H1 (cell line): ENCODE measurements around the gene NETO2. TPM values are rescaled to one million over a fixed set of nuclear protein-coding genes. Genes with fewer than 3 reads are reported as not detected.
A peak's percentile ranks its signal among the peaks of the same experiment; 100 is the strongest.

ENCODE experiments used
- CTCF ChIA-PET: fragments of 300-600 bp; sonication (Branson Sonifier 250); formaldehyde crosslinking; loops from one replicate; lab custom pipeline; 2021; ENCODE audit not compliant: partially characterized antibody; lab: Charles Lee
- POLR2A ChIA-PET: fragments of 300-600 bp; sonication (Branson Sonifier 250); formaldehyde crosslinking; loops from one replicate; lab custom pipeline; 2021; ENCODE audit warnings: inconsistent platforms; ENCODE audit not compliant: partially characterized antibody; lab: Charles Lee
- DNase-seq, 2 experiments: peaks; one replicate each; pipeline versions ENCODE4 v3.0.0 to v3.0.0-alpha.2; 2010 to 2022; ENCODE audit warnings: low spot score in 2 of 2, low read depth in 1 of 2, mixed read lengths in 1 of 2
- FAIRE-seq: peaks from 2 replicates; lab custom pipeline; 2011; peaks lifted over from hg19 to GRCh38; lab: Jason Lieb, UNC
- H2AFZ ChIP-seq: 2 replicates; pipeline ENCODE4 v1.8.1; 2012; ENCODE audit warnings: low read length, inconsistent platforms
- H2AK5ac ChIP-seq: 2 replicates; pipeline ENCODE4 v1.6.1; 2013; ENCODE audit warnings: low read depth, low read length
- H2BK120ac ChIP-seq: replicated peaks from 2 replicates; pipeline ENCODE3; 2013; ENCODE audit warnings: low read depth, low read length, inconsistent platforms
- H2BK12ac ChIP-seq: 2 replicates; pipeline ENCODE4 v1.6.1; 2013; ENCODE audit warnings: low read depth, low read length
- H2BK15ac ChIP-seq: 2 replicates; pipeline ENCODE4 v1.6.1; 2013; ENCODE audit warnings: low read length
- H2BK20ac ChIP-seq: 2 replicates; pipeline ENCODE4 v1.6.1; 2013; ENCODE audit warnings: low read length
- H2BK5ac ChIP-seq: 2 replicates; pipeline ENCODE4 v1.6.1; 2013; ENCODE audit warnings: low read depth, low read length
- H3K14ac ChIP-seq: 2 replicates; pipeline ENCODE4 v1.6.1; 2013; ENCODE audit warnings: inconsistent platforms; ENCODE audit not compliant: insufficient read length
- H3K18ac ChIP-seq: 2 replicates; pipeline ENCODE4 v1.6.1; 2013; ENCODE audit warnings: low read length; ENCODE audit errors: extremely low read depth
- H3K23ac ChIP-seq: 2 replicates; pipeline ENCODE4 v1.6.1; 2013; ENCODE audit warnings: inconsistent platforms; ENCODE audit not compliant: insufficient read length
- H3K23me2 ChIP-seq: 2 replicates; pipeline ENCODE4 v1.6.1; 2013; ENCODE audit warnings: low read depth, low read length
- H3K27ac ChIP-seq: 2 replicates; pipeline ENCODE4 v1.6.1; 2011; ENCODE audit warnings: low read depth, low read length, inconsistent platforms
- H3K27me3 ChIP-seq, 4 experiments: replicated peaks in 1 of 4; 1 replicate in 1 of 4; 2 replicates in 3 of 4; pipeline versions ENCODE4 v1.6.1 to v1.8.1; 2011 to 2013; ENCODE audit warnings: low read length in 3 of 4, mild to moderate bottlenecking in 3 of 4, inconsistent platforms in 2 of 4, mixed read lengths in 2 of 4, moderate library complexity in 1 of 4; ENCODE audit not compliant: control insufficient read depth in 3 of 4, insufficient read depth in 3 of 4; ENCODE audit errors: extremely low read depth in 1 of 4
- H3K36me3 ChIP-seq, 4 experiments: 2 replicates each; pipeline versions ENCODE4 v1.6.1 to v1.8.1; 2011 to 2013; ENCODE audit warnings: mild to moderate bottlenecking in 4 of 4, low read length in 3 of 4, moderate library complexity in 2 of 4, control low read depth in 1 of 4, inconsistent platforms in 1 of 4; ENCODE audit not compliant: insufficient read depth in 4 of 4, control insufficient read depth in 2 of 4
- H3K4ac ChIP-seq: replicated peaks from 2 replicates; pipeline ENCODE3; 2013; ENCODE audit warnings: low read length, low read depth, mixed read lengths, inconsistent platforms; ENCODE audit not compliant: insufficient read length
- H3K4me1 ChIP-seq, 4 experiments: replicated peaks in 1 of 4; 1 replicate in 1 of 4; 2 replicates in 3 of 4; pipeline versions ENCODE4 v1.6.1 to v1.8.1; 2011 to 2013; ENCODE audit warnings: low read length in 3 of 4, inconsistent platforms in 2 of 4, mixed read lengths in 1 of 4; ENCODE audit not compliant: insufficient read depth in 4 of 4, control insufficient read depth in 3 of 4
- H3K4me2 ChIP-seq, 2 experiments: 2 replicates each; pipeline versions ENCODE4 v1.6.1 to v1.8.1; 2011 to 2013; ENCODE audit warnings: low read depth in 2 of 2, low read length in 2 of 2, control low read depth in 1 of 2, inconsistent platforms in 1 of 2, mild to moderate bottlenecking in 1 of 2; ENCODE audit not compliant: insufficient read depth in 1 of 2
- H3K4me3 ChIP-seq, 4 experiments: fragments of 200-600, 300-600 bp in 1 of 4; sonication (generic), shearing (Covaris generic), sonication (Bioruptor Twin) in 1 of 4; 2 replicates each; pipeline versions ENCODE4 v1.5.1 to v1.8.1; 2011 to 2016; ENCODE audit warnings: low read length in 4 of 4, low read depth in 3 of 4, control low read depth in 2 of 4, inconsistent platforms in 2 of 4, mild to moderate bottlenecking in 2 of 4, mixed read lengths in 1 of 4, moderate library complexity in 1 of 4; ENCODE audit not compliant: insufficient read depth in 2 of 4; ENCODE audit errors: extremely low read depth in 1 of 4
- H3K56ac ChIP-seq: replicated peaks from 2 replicates; pipeline ENCODE3; 2013; ENCODE audit warnings: low read depth, mild to moderate bottlenecking, mixed read lengths, low read length, inconsistent platforms; ENCODE audit not compliant: insufficient read length
- H3K79me1 ChIP-seq: 2 replicates; pipeline ENCODE4 v1.6.1; 2013; ENCODE audit warnings: low read depth, low read length, control low read depth
- H3K79me2 ChIP-seq, 2 experiments: 2 replicates each; pipeline versions ENCODE4 v1.6.1 to v1.8.1; 2012 to 2013; ENCODE audit warnings: low read length in 2 of 2, mild to moderate bottlenecking in 2 of 2, inconsistent platforms in 1 of 2; ENCODE audit not compliant: insufficient read depth in 2 of 2, control insufficient read depth in 1 of 2
- H3K9ac ChIP-seq, 4 experiments: replicated peaks in 1 of 4; 1 replicate in 1 of 4; 2 replicates in 3 of 4; pipeline versions ENCODE4 v1.6.1 to v1.8.1; 2011 to 2013; ENCODE audit warnings: low read depth in 3 of 4, low read length in 3 of 4, control low read depth in 2 of 4, mild to moderate bottlenecking in 2 of 4, moderate library complexity in 2 of 4, inconsistent platforms in 1 of 4; ENCODE audit errors: extremely low read depth in 1 of 4
- H3K9me3 ChIP-seq, 2 experiments: 2 replicates each; pipeline versions ENCODE4 v1.6.1 to v1.8.1; 2012 to 2013; ENCODE audit warnings: mild to moderate bottlenecking in 2 of 2, moderate library complexity in 2 of 2, control low read depth in 1 of 2, inconsistent platforms in 1 of 2, low read depth in 1 of 2, low read length in 1 of 2, mixed read lengths in 1 of 2; ENCODE audit not compliant: insufficient read depth in 2 of 2
- H4K20me1 ChIP-seq, 2 experiments: replicated peaks in 1 of 2; 2 replicates each; pipeline versions ENCODE3 to v1.8.1; 2011 to 2013; ENCODE audit warnings: inconsistent platforms in 2 of 2, low read length in 2 of 2, mild to moderate bottlenecking in 1 of 2; ENCODE audit not compliant: insufficient read depth in 2 of 2, control insufficient read depth in 1 of 2
- H4K5ac ChIP-seq: 2 replicates; pipeline ENCODE4 v1.6.1; 2013; ENCODE audit warnings: low read length, low read depth, mixed read lengths, inconsistent platforms; ENCODE audit not compliant: insufficient read length
- H4K8ac ChIP-seq: 2 replicates; pipeline ENCODE4 v1.8.0; 2013; ENCODE audit warnings: mild to moderate bottlenecking, moderate library complexity, low read length, inconsistent platforms; ENCODE audit not compliant: insufficient read depth; ENCODE audit errors: extremely low read depth
- H4K91ac ChIP-seq: replicated peaks from 2 replicates; pipeline ENCODE3; 2013; ENCODE audit warnings: low read length, mixed read lengths, inconsistent platforms; ENCODE audit not compliant: insufficient read length
- ASH2L ChIP-seq: fragments of 200-600, 300-600 bp; sonication (generic); IDR thresholded peaks from one replicate; pipeline ENCODE4 v1.7.1; 2017; ENCODE audit warnings: low read length
- EP300 ChIP-seq, 2 experiments: IDR thresholded peaks; 1 replicate in 1 of 2; 2 replicates in 1 of 2; pipeline ENCODE4 v1.6.1; 2011 to 2012; ENCODE audit warnings: low read depth in 2 of 2, low read length in 2 of 2, mild to moderate bottlenecking in 2 of 2, borderline replicate concordance in 1 of 2, inconsistent platforms in 1 of 2, moderate library complexity in 1 of 2
- RAD21 ChIP-seq, 2 experiments: IDR thresholded peaks in 1 of 2; conservative IDR thresholded peaks in 1 of 2; 2 replicates each; pipeline ENCODE4 v1.6.1; 2011; ENCODE audit warnings: low read depth in 2 of 2, low read length in 2 of 2, improper control_type of control experiment in 1 of 2, inconsistent platforms in 1 of 2, mild to moderate bottlenecking in 1 of 2, moderate library complexity in 1 of 2
- WGBS, 2 experiments: shearing (Covaris generic) in 1 of 2; methylation state at CpG; one replicate each; pipeline versions ENCODE4 v1.1.6 to v1.1.7; 2013 to 2015; ENCODE audit warnings: low lambda C conversion rate in 2 of 2, mixed read lengths in 2 of 2, inconsistent platforms in 1 of 2, low coverage in 1 of 2, missing lambda C conversion rate in 1 of 2; ENCODE audit not compliant: insufficient replicate concordance in 2 of 2, insufficient coverage in 1 of 2, insufficient read length in 1 of 2; ENCODE audit errors: extremely low coverage in 1 of 2, missing lambda C conversion rate in 1 of 2; 5-methylcytosine and 5-hydroxymethylcytosine counted together
- polyA plus RNA-seq, 7 experiments: library from polyadenylated mRNA; depleted of rRNA in 3 of 7; stranded (reverse) in 5 of 7; unstranded in 2 of 7; fragments of >200 nt in 5 of 7; fragments of 200-250 nt in 2 of 7; gene quantifications; 1 replicate in 5 of 7; 2 replicates in 1 of 7; 4 replicates in 1 of 7; pipeline versions ENCODE4 v1.2.1 to v1.2.3, GENCODE V29; 2011 to 2013; ENCODE audit warnings: missing spikeins in 2 of 7, mixed read lengths in 2 of 7
- total RNA-seq: library from RNA; stranded (reverse); fragmentation: NEBNext Ultra II Directional; extraction: Animal tissue kit (Norgen Biotek cat#: 25700); gene quantifications from 2 replicates; pipeline ENCODE4 v1.2.1, GENCODE V29; 2021

The NETO2 gene
- total and polyA plus RNA-seq, 2 of the 8 experiments (the other 6 are each of a cell fraction or from before 2014, with no cell fraction given): 9.4 to 12.5 TPM

GRCh38 chr16:47037396-47037745, 106.4 kb downstream of the NETO2 start:
- no peak overlapping the region for H4K5ac ChIP-seq
- H3K79me2 ChIP-seq: no peaks in the 10 kb centered on the region
- peak overlapping the region; percentile 47 to 90 (median 67) for H3K4me3 ChIP-seq
- no peak overlapping the region for H2BK120ac ChIP-seq
- TF ChIP-seq EP300 (IDR thresholded peaks at IDR 0.05; ENCODE audit: borderline replicate concordance in 1 of 2, low read depth in 2 of 2, low read length in 2 of 2): no peak
- TF ChIP-seq ASH2L: peak; percentile 48
- 0 out of 4 replicates have a peak, but pooled peaks of 1 of the 2 experiments have one; percentile 9 for TF ChIP-seq RAD21 (IDR thresholded peaks at IDR 0.05 in 1 of 2, conservative IDR thresholded peaks at IDR 0.05 in 1 of 2; ENCODE audit: low read depth in 2 of 2, low read length in 2 of 2)
- H3K23ac ChIP-seq: no peak overlapping the region
- H2AK5ac ChIP-seq: no peak overlapping the region
- H4K8ac ChIP-seq: peak overlapping the region; percentile 58; the same call in 1 of the 2 replicates
- peaks cover 0 to 14% (median 5%) of the 10 kb centered on the region in 4 experiments; a peak in 4 of 7 replicates for H3K27me3 ChIP-seq
- ChIA-PET CTCF (interaction anchor here (0.8 to 2.9 kb wide), 13 partner anchors 9 to 104 kb away, joined by 3 to 16 read pairs (median 4); no protein-coding TSS in a partner anchor), POLR2A (interaction anchor here (0.7 to 1.4 kb wide), 3 partner anchors 64 to 104 kb away, joined by 3 to 9 read pairs (median 3); partner anchors contain the start of gene DNAJA2)
- no peaks in the 10 kb centered on the region for H3K79me1 ChIP-seq
- H2BK12ac ChIP-seq: no peak overlapping the region
- H3K4ac ChIP-seq: no peak overlapping the region
- H2BK15ac ChIP-seq: no peak overlapping the region
- H3K9ac ChIP-seq: peak overlapping the region in 2 of 4 experiments; percentile 17 to 20; a peak in 2 of 7 replicates
- no peaks in the 10 kb centered on the region for H4K20me1 ChIP-seq
- DNase-seq (no peak), FAIRE-seq (no peak)
- no peaks in the 10 kb centered on the region for H3K36me3 ChIP-seq
- 12% methylated on average over 23 of the region's 24 CpGs; no CpG with 5 or more reads in 1 of the 2 experiments for WGBS, 2 experiments
- peaks cover 2% of the 10 kb centered on the region for H3K23me2 ChIP-seq
- H3K18ac ChIP-seq: no peak overlapping the region; the same call in 1 of the 2 replicates
- H3K9me3 ChIP-seq: no peaks in the 10 kb centered on the region
- no peak overlapping the region for H3K27ac ChIP-seq
- H3K14ac ChIP-seq: no peak overlapping the region
- H2AFZ ChIP-seq: no peak overlapping the region
- H4K91ac ChIP-seq: peak overlapping the region; percentile 54
- H2BK5ac ChIP-seq: no peak overlapping the region
- peak overlapping the region; percentile 51 to 76; a peak in 3 of 4 replicates for H3K4me2 ChIP-seq
- no peaks in the 10 kb centered on the region for H3K4me1 ChIP-seq
- no peak overlapping the region for H2BK20ac ChIP-seq
- H3K56ac ChIP-seq: peak overlapping the region; percentile 30
